Naive thymus-derived CD8-positive, alpha-beta T cell (primary cell): ENCODE measurements around the gene NOP56. TPM values are rescaled to one million over a fixed set of nuclear protein-coding genes. Genes with fewer than 3 reads are reported as not detected.

Experiments
- ATAC-seq, 2 donors: fragments of 150-1000 bp; cut with Tn5 transposase in 1 of 2; sonication (Bioruptor Pico), chemical (Tn5 transposase) in 1 of 2; 1 replicate in 1 of 2; 2 replicates in 1 of 2; pipeline ENCODE4 v1.10.0; 2021; ENCODE audit warnings: mild to moderate bottlenecking in 2 of 2, moderate library complexity in 2 of 2
- POLR2A ChIA-PET: fragments of 350-600 bp; sonication (Branson Sonifier 250); formaldehyde crosslinking; loops from one replicate; lab custom pipeline; 2021; ENCODE audit warnings: antibody characterized with exemption; lab: Charles Lee
- DNase-seq, 10 donors: peaks; one replicate each; pipeline versions ENCODE4 v3.0.0 to v3.0.0-alpha.2; 2020 to 2022
- H3K27ac Mint-ChIP-seq, 10 donors: one replicate each; pipeline ENCODE4 v1.8.0; 2020 to 2022; ENCODE audit warnings: mild to moderate bottlenecking in 10 of 10, mixed read lengths in 10 of 10, moderate library complexity in 4 of 10, inconsistent platforms in 1 of 10
- H3K27me3 Mint-ChIP-seq, 5 donors: one replicate each; pipeline ENCODE4 v1.8.0; 2021 to 2022; ENCODE audit warnings: mixed read lengths in 5 of 5
- H3K36me3 Mint-ChIP-seq, 3 donors: one replicate each; pipeline ENCODE4 v1.8.0; 2020 to 2022; ENCODE audit warnings: mixed read lengths in 3 of 3, mild to moderate bottlenecking in 2 of 3, inconsistent platforms in 1 of 3
- H3K4me1 Mint-ChIP-seq, 4 donors: one replicate each; pipeline ENCODE4 v1.8.0; 2021 to 2022; ENCODE audit warnings: mixed read lengths in 4 of 4
- H3K4me3 Mint-ChIP-seq, 10 donors: one replicate each; pipeline ENCODE4 v1.8.0; 2020 to 2022; ENCODE audit warnings: mild to moderate bottlenecking in 10 of 10, mixed read lengths in 10 of 10, moderate library complexity in 6 of 10, inconsistent platforms in 1 of 10
- H3K9me3 Mint-ChIP-seq, 9 donors: one replicate each; pipeline ENCODE4 v1.8.0; 2020 to 2022; ENCODE audit warnings: mixed read lengths in 9 of 9, mild to moderate bottlenecking in 3 of 9, inconsistent platforms in 1 of 9, moderate library complexity in 1 of 9
- polyA plus RNA-seq, 3 donors: library from polyadenylated mRNA; unstranded; fragments of 300-500 nt; fragmentation: Illumina TruSeq; gene quantifications; one replicate each; pipeline ENCODE4 v1.2.3, GENCODE V29; 2021
- total RNA-seq, 8 experiments: library from RNA in 2 of 8; stranded (reverse) in 2 of 8; gene quantifications; one replicate each; pipeline ENCODE4 v1.2.3 and lab custom pipeline; 2021 to 2026

NOP56 gene
- total RNA-seq (100 to 1,000 TPM; 271 to 279 TPM), polyA plus RNA-seq (100 to 1,000 TPM in 2 of 3 donors, 10 to 100 TPM in 1; 72.3 to 115 (median 107) TPM), total RNA-seq (lab: John Stamatoyannopoulos, UW) (145 to 774 (median 297) reads per million in 6 experiments)

GRCh38 chr20:2651772-2652723 is at the start of gene NOP56:
Gene NOP56, plus strand, starts transcription at chr20:2652632. Its CDS starts 29 bp downstream, at chr20:2652661.
- ATAC-seq (peak; percentile 84 to 87), DNase-seq (peak; percentile 90 to 99 (median 95))
- Mint-ChIP-seq H3K27me3 (no peaks in the 10 kb centered on the region), H3K27ac (peak within 1 kb of the TSS; percentile 81 to 95 (median 91)), H3K4me1 (peaks cover 7 to 45% (median 36%) of the 10 kb centered on the region in 4 donors), H3K9me3 (no peaks in the 10 kb centered on the region), H3K4me3 (peak within 1 kb of the TSS; percentile 84 to 94 (median 89)), H3K36me3 (peaks cover 0 to 34% (median 8%) of the 10 kb centered on the region in 3 donors)
- POLR2A ChIA-PET, result interaction anchor here (0.6 to 5.5 kb wide), 21 partner anchors 10 to 571 kb away, joined by 3 to 150 read pairs (median 7); partner anchors contain the start of genes IDH3B, PCED1A, PTPRA and SNRPB

GRCh38 chr20:2602746-2603145 is 49.7 kb upstream of the NOP56 start:
- no peak overlapping the region for H3K4me3 Mint-ChIP-seq
- H3K9me3 Mint-ChIP-seq, result peaks cover 0 to 28% (median 16%) of the 10 kb centered on the region in 9 donors
- no peak for DNase-seq
- no peak overlapping the region for H3K27ac Mint-ChIP-seq
- peaks cover 0 to 12% (median 7%) of the 10 kb centered on the region in 5 donors for H3K27me3 Mint-ChIP-seq
- no peak for ATAC-seq
- peaks cover 0 to 12% (median 7%) of the 10 kb centered on the region in 3 donors for H3K36me3 Mint-ChIP-seq
- no peaks in the 10 kb centered on the region for H3K4me1 Mint-ChIP-seq
- POLR2A ChIA-PET, result no interaction called here

GRCh38 chr20:2603816-2604505 is 48.5 kb upstream of the NOP56 start:
- Mint-ChIP-seq H3K9me3 (peaks cover 0 to 33% (median 17%) of the 10 kb centered on the region in 9 donors), H3K4me1 (no peaks in the 10 kb centered on the region), H3K27me3 (peaks cover 0 to 5% (median 4%) of the 10 kb centered on the region in 5 donors), H3K27ac (no peak overlapping the region), H3K4me3 (no peak overlapping the region), H3K36me3 (peaks cover 0 to 12% (median 7%) of the 10 kb centered on the region in 3 donors)
- POLR2A ChIA-PET, result no interaction called here
- ATAC-seq (no peak), DNase-seq (no peak)

- peaks cover 0 to 33% (median 17%) of the 10 kb centered on the region in 9 donors for H3K9me3 Mint-ChIP-seq
- POLR2A ChIA-PET, result no interaction called here
- H3K4me1 Mint-ChIP-seq, result no peaks in the 10 kb centered on the region
- ATAC-seq, result no peak
- H3K4me3 Mint-ChIP-seq, result no peak overlapping the region
- DNase-seq, result no peak
- H3K36me3 Mint-ChIP-seq, result peaks cover 0 to 14% (median 7%) of the 10 kb centered on the region in 3 donors
- H3K27me3 Mint-ChIP-seq, result peaks cover 2 to 10% (median 8%) of the 10 kb centered on the region in 5 donors
- H3K27ac Mint-ChIP-seq, result no peak overlapping the region
These were observed 48.0 kb upstream of the NOP56 start for GRCh38 chr20:2604506-2604835.

- Mint-ChIP-seq H3K9me3 (peaks cover 0 to 33% (median 17%) of the 10 kb centered on the region in 9 donors), H3K27me3 (peaks cover 11 to 29% (median 20%) of the 10 kb centered on the region in 5 donors), H3K4me1 (no peaks in the 10 kb centered on the region), H3K27ac (no peak overlapping the region), H3K4me3 (no peak overlapping the region), H3K36me3 (peaks cover 0 to 16% (median 7%) of the 10 kb centered on the region in 3 donors)
- no peak for DNase-seq
- POLR2A ChIA-PET, result no interaction called here
- no peak for ATAC-seq
These were observed 45.9 kb upstream of the NOP56 start for GRCh38 chr20:2606507-2607006.

GRCh38 chr20:2610326-2610725 is 42.1 kb upstream of the NOP56 start:
- no peak for ATAC-seq
- H3K4me1 Mint-ChIP-seq, result no peaks in the 10 kb centered on the region
- POLR2A ChIA-PET, result no interaction called here

GRCh38 chr20:2610941-2611720 is 41.3 kb upstream of the NOP56 start:
- DNase-seq (no peak), ATAC-seq (no peak)
- Mint-ChIP-seq H3K27me3 (peaks cover 17 to 37% (median 31%) of the 10 kb centered on the region in 5 donors), H3K27ac (no peak overlapping the region), H3K36me3 (peaks cover 0 to 16% (median 5%) of the 10 kb centered on the region in 3 donors), H3K9me3 (peaks cover 0 to 21% (median 11%) of the 10 kb centered on the region in 9 donors), H3K4me1 (no peaks in the 10 kb centered on the region), H3K4me3 (no peak overlapping the region)
- POLR2A ChIA-PET, result no interaction called here

More at GRCh38 chr20:2610326-2610725, 42.1 kb upstream of the NOP56 start:
- Mint-ChIP-seq H3K4me3 (no peak overlapping the region), H3K27me3 (peaks cover 13 to 36% (median 26%) of the 10 kb centered on the region in 5 donors), H3K27ac (no peak overlapping the region), H3K9me3 (peaks cover 0 to 28% (median 16%) of the 10 kb centered on the region in 9 donors), H3K36me3 (peaks cover 0 to 16% (median 5%) of the 10 kb centered on the region in 3 donors)
- DNase-seq, result no peak

- Mint-ChIP-seq H3K36me3 (peaks cover 0 to 9% (median 4%) of the 10 kb centered on the region in 3 donors), H3K27me3 (peaks cover 19 to 39% (median 35%) of the 10 kb centered on the region in 5 donors), H3K4me3 (no peak overlapping the region), H3K27ac (no peak overlapping the region), H3K4me1 (peaks cover 0 to under 1% (median 0%) of the 10 kb centered on the region in 4 donors), H3K9me3 (peaks cover 0 to 11% (median 7%) of the 10 kb centered on the region in 9 donors)
- POLR2A ChIA-PET, result no interaction called here
- no peak for ATAC-seq
- no peak for DNase-seq
These were observed 40.4 kb upstream of the NOP56 start for GRCh38 chr20:2612073-2612472.

GRCh38 chr20:2616634-2617033 is 35.8 kb upstream of the NOP56 start:
- Mint-ChIP-seq H3K27me3 (peaks cover 20 to 39% (median 32%) of the 10 kb centered on the region in 5 donors), H3K27ac (no peak overlapping the region), H3K4me3 (no peak overlapping the region), H3K4me1 (peaks cover 0 to 3% (median 0%) of the 10 kb centered on the region in 4 donors), H3K9me3 (peaks cover 0 to 9% (median 0%) of the 10 kb centered on the region in 9 donors), H3K36me3 (peaks cover 0 to 7% (median 5%) of the 10 kb centered on the region in 3 donors)
- ATAC-seq (no peak), DNase-seq (no peak)
- POLR2A ChIA-PET, result no interaction called here

- DNase-seq (no peak), ATAC-seq (no peak)
- H3K9me3 Mint-ChIP-seq, result peaks cover 0 to 9% (median 0%) of the 10 kb centered on the region in 9 donors
- peaks cover 0 to 3% (median 0%) of the 10 kb centered on the region in 4 donors for H3K4me1 Mint-ChIP-seq
- H3K27me3 Mint-ChIP-seq, result peaks cover 20 to 33% (median 30%) of the 10 kb centered on the region in 5 donors
- POLR2A ChIA-PET, result no interaction called here
- H3K27ac Mint-ChIP-seq, result no peak overlapping the region
- H3K36me3 Mint-ChIP-seq, result peaks cover 0 to 7% (median 5%) of the 10 kb centered on the region in 3 donors
- no peak overlapping the region for H3K4me3 Mint-ChIP-seq
These were observed 35.2 kb upstream of the NOP56 start for GRCh38 chr20:2617099-2617714.

- no peak for DNase-seq
- H3K36me3 Mint-ChIP-seq, result peaks cover 0 to 7% (median 5%) of the 10 kb centered on the region in 3 donors
- POLR2A ChIA-PET, result no interaction called here
- peaks cover 20 to 41% (median 26%) of the 10 kb centered on the region in 5 donors for H3K27me3 Mint-ChIP-seq
- no peak overlapping the region for H3K4me3 Mint-ChIP-seq
- H3K9me3 Mint-ChIP-seq, result peaks cover 0 to 9% (median 0%) of the 10 kb centered on the region in 9 donors
- peaks cover 0 to 3% (median 0%) of the 10 kb centered on the region in 4 donors for H3K4me1 Mint-ChIP-seq
- peak overlapping the region in 1 of 10 donors; percentile 78 for H3K27ac Mint-ChIP-seq
- no peak for ATAC-seq
These were observed 33.6 kb upstream of the NOP56 start for GRCh38 chr20:2618815-2619214.
